HG03280 (cell line): ENCODE measurements around the gene C1QTNF8.

Source experiments
- ATAC-seq: cut with Tn5 transposase; IDR thresholded peaks from one replicate; pipeline ENCODE4 v1.9.1; 2021; ENCODE audit warnings: mild to moderate bottlenecking, moderate library complexity; ENCODE audit not compliant: unreplicated experiment

C1QTNF8 gene

GRCh38 chr16:1127971-1128715 lies 32.1 kb upstream of the C1QTNF8 start:
- ATAC-seq = no peak

DNA sequence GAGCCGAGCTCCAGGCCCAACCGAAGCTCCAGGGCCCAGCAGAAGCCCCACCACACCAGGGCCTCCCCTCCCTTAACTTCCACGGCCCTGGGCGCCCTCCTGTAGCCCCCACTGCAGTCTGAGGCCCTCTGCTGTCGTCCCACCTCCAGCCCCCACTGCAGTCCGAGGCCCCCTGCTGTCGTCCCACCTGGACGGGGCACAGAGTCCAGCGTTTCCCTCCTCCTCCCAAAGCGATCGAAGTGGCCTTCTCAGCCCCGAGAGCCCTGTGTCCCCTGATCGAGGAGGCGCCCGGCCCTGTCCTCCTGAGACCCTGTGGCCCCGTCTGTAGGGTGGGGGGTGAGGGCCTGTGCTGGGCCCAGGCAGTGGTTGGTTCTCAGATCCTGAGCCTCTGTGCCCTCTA lies 31.1 kb upstream of the C1QTNF8 start:
- no peak for ATAC-seq

- ATAC-seq = no peak
These were observed 30.5 kb upstream of the C1QTNF8 start for GRCh38 chr16:1126586-1126985.

GRCh38 chr16:1126044-1126443 lies 30.0 kb upstream of the C1QTNF8 start:
- ATAC-seq = no peak

- no peak for ATAC-seq
These were observed 29.4 kb upstream of the C1QTNF8 start for GRCh38 chr16:1125471-1125870.

DNA sequence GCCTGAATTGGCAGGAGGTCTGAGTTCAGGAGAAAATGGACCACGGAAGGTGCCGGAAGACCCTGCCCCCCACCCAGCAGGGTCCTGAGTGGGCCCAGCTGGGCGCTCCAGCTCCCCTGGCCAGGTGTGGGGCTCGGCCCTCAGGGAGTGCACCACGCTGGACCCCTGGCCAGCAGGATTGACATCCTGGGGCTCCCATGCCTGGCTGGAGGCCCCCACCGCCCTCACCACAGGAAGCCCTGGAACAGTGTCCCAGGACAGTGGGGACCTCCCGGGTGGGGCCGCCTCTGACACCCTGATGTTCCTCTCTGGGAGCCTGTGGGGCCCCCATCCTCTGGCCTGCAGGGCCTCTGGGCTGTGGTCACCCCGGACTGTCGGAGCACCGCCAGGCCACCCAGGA lies 28.8 kb upstream of the C1QTNF8 start:
- no peak for ATAC-seq

GRCh38 chr16:1124291-1124690 lies 28.2 kb upstream of the C1QTNF8 start:
- ATAC-seq = no peak

DNA sequence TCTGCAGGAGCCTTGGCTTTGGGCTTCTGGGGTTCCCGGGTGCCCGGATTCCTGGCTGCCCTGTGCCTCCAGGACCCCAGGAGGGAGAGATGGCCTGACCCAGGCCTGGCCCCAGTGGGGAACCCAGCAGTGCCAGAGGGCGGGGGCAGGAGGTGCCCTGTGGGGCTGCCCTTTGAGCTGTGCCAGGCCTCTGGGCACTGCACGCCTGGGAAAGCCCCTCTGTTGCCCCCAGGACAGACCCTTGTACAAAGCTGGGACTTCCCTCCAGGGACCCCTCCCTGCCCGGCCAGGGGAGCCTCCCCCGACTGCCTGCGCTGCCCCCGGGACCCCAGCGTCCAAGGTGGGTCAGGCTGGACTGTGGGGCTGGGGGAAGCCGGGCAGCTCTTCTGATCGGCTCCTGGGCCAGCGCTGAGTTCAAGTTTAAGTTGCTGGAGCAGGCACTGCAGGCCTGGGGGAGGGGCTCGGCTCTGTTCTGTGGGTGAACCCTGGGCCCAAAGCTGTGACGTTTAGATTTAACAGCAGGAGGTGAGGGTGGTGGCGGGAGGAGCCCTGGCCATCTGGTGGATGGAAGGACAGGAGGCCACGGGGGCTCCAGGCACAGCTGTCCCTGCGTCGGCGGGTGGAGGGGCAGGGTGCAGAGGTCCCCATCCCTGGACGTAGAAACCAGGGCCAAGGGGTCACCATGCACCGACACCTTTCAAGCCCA lies 27.6 kb upstream of the C1QTNF8 start:
- no peak for ATAC-seq

DNA sequence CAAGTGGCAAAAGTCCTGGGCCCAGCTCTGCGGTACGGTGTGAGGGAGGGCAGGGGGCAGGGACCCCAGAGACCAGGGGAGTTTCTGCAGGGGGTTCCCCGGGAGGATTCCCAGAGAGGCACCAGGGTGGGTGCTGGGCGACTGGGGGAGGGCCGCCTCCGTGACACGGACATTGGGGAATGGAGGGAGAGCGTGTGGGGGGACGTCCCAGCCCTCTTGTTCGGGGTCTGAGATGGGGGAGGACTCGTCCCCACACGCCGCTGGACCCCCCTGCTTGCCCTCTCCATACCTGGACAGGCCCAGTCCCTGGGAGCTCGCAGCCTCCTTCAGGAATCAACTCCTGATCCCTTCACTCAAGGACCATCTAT lies 26.3 kb upstream of the C1QTNF8 start:
- ATAC-seq = no peak

DNA sequence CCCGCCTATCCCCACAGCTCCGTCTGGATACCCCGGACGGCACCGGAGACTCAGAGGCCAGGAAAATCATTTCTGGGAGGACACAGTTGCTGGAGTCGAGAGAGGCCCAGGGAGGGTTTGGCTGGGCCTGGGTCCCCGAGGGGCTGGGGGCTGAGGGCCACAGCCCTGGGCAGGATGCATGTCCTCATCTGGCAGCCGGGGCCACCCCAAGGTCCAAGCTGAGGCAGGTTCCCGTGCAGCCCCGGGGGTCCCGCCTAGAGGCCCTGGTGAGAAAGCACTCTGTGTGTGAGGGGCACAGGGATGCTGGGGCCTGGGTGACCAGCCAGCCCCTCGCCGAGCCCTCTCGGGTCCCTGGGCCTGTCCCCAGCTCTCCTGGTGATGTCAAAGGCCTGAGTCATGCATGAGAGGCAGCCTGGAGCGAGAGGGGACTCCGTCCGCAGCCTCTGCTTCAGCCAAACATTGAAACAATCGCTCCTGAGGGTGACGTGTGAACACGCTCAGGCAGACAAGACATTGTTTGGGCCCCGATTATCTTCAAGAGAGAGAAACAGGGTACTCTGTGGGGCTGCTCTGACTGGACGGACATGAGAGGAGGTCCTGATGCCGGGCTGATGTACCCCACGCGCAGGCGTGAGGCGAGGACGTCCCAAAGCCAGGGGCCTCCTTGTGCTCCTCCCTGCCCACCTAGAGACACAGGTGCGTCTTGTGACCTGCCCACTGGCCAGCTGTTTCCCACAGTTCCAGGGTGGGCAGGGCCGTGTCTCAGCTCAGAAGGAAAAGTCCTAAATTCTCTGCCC lies 25.8 kb upstream of the C1QTNF8 start:
- no peak for ATAC-seq

DNA sequence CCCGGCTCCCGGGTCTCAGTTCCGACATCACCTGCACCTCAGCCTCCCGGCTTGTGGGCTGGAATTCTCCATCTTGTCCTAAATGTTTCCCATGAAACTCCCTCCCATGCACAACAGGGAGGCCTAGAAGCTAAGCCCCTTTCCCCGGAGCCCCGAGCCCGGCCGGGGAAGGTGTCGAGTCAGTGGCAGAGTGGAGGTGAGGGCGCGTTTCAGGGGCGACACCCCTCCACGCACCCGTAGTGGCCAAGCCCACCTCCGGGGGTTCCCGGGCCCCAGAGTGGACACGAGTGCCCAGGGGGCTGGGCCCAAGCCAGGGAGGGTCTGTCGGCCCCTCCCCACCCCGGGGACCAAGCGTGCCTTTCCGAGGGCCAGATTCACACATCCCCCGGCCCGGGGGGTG lies 25.0 kb upstream of the C1QTNF8 start:
- no peak for ATAC-seq

DNA sequence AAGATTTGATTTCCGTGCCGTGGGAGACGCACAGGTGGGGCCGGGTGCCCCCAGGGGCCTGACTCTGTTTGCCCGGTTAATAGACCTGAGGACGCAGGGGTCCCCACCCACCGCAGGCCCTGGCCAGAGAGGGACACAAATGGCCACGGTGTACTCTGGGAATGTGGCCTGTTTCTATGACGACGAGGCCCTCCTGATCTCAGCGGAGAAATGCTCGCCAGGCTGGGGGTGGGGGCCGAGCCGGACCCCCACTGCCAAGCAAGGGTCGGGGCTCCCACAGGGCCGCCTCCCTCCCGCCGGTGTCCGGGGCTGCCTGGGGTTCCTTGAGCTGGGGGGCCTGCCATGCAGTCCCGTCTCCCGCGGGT lies 24.5 kb upstream of the C1QTNF8 start:
- no peak for ATAC-seq

DNA sequence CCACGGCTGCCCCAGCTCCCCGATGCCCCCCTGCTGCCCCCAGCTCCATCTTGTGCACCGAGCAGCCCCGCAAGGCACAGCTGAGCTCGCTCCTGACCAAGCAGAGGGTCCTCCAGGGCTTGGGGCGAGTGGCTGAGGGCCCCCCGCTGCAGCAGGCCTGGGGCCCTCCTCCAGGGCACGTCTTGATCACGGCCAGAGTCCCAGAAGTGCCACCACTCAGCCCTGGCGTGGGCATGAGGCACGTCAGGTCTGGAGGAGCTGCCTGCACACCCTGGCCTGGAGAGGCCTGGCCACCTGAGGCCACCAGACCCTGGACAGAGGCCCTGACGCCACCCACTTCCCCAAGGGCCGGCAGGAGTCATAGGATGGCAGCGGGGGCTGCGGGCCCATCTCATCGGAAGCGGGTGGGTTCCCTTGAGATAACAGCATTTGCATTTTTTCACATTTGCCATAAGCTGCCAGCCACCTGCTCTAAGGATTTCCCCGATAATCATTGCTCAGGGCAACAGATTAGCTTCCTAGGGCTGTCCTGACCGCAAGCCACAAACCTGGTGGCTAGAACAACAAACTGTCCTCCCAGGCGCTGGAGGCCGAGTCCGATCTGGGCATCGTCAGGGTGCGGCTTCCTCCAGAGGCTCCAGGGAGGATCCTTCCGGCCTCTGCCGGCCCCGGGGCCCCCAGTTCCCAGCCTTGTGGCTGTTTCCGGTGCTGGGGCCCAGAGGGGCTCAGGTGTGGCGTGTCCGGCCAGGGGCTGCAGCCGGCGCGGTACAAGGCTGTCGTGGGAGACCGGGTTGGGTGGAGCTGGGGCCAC lies 23.9 kb upstream of the C1QTNF8 start:
- ATAC-seq = no peak

GRCh38 chr16:1119129-1119528 lies 23.1 kb upstream of the C1QTNF8 start:
- ATAC-seq = no peak

DNA sequence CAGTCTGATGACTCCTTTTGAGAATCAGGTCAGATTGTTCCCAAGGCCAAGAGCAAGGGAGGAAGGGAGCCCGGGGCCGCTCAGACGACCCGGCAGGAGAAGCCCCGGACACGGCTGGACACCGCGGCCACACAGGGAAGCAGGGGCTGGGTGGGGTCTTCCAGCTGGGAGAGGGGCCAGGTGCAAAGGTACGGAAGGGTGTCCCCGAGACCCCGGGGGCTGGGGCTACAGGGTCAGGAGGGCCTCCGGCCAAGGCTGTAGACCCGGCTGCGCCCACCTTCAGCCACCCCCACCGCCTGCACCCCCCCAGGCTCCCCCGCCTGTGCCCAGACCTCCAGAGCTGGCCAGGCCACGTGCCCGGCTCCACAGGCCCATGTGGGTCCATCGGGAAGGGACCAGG lies 21.9 kb upstream of the C1QTNF8 start:
- no peak for ATAC-seq

- no peak for ATAC-seq
These were observed 21.3 kb upstream of the C1QTNF8 start for GRCh38 chr16:1117176-1117900.

DNA sequence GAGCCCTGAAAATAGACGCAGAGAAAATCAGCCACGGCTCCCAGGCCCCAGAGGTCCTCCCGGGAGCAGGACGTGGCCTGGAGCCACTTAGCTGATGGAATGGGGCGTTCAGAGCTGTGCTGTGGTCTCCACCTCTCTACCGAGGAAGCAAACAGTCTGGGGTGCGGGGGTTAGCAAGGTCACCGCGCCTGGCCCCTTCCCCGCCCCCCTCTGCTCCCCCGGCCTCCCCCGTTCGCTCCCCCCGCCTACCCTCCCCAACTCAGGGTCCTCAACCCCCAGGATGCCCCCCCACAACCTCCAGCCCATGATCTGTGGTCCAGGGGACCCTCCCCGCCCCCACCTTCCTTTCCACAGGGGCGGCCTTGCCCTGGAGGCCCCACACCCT lies 20.6 kb upstream of the C1QTNF8 start:
- ATAC-seq = no peak

DNA sequence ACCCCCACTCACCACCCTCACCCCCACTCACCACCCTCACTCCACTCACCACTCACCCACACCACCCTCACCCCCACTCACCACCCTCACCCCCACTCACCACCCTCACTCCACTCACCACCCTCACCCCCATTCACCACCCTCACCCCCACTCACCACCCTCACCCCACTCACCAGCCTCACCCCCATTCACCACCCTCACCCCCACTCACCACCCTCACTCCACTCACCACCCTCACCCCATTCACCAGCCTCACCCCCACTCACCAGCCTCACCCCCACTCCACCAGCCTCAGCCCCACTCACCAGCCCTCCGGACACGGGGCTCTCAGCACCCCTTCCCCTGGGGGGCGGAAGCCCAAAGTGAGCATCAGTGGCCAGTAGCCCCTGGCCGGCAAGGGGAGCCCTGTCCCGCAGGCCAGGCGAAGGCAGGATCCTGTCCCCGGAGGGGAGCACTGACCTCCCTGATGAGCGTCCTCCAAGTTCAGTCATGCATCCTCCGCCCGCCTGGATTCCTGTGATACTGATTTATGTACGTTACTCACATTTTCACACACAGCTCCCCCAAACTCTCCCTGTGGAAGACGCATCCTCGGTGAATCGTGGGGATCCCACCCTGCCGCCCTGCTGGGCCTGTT lies 18.0 kb upstream of the C1QTNF8 start:
- no peak for ATAC-seq

DNA sequence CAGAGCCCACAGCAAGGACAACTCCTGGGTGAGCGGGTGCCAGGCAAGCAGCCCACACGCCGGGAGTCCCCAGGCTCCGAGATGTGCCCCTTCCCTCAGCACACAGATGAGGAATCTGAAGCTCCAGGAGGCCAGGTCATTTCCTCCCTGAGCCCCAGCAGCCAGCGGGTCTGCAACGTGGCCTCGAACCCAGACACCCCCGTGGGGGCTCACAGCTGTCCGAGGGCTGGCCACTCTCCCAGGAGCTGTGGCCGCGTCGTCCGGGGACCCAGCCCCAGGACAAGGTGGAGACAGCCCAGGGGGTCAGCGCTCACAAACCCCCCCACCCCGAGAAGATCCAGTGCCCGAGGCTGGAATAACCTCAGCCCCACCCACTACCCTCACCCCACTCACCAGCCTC lies 17.4 kb upstream of the C1QTNF8 start:
- ATAC-seq = no peak
